Islet of Langerhans (tissue), 1 donor: ENCODE results near the gene CDK2AP2.
"Not testable (repeated sequence)": the region's sequence is repeated elsewhere in the genome, so short reads cannot be mapped to it uniquely, and the experiment has no call there.

Experiments
- FAIRE-seq: peaks from one replicate; lab custom pipeline; 2011; peaks lifted over from hg19 to GRCh38; lab: Jason Lieb, UNC

The CDK2AP2 gene

DNA sequence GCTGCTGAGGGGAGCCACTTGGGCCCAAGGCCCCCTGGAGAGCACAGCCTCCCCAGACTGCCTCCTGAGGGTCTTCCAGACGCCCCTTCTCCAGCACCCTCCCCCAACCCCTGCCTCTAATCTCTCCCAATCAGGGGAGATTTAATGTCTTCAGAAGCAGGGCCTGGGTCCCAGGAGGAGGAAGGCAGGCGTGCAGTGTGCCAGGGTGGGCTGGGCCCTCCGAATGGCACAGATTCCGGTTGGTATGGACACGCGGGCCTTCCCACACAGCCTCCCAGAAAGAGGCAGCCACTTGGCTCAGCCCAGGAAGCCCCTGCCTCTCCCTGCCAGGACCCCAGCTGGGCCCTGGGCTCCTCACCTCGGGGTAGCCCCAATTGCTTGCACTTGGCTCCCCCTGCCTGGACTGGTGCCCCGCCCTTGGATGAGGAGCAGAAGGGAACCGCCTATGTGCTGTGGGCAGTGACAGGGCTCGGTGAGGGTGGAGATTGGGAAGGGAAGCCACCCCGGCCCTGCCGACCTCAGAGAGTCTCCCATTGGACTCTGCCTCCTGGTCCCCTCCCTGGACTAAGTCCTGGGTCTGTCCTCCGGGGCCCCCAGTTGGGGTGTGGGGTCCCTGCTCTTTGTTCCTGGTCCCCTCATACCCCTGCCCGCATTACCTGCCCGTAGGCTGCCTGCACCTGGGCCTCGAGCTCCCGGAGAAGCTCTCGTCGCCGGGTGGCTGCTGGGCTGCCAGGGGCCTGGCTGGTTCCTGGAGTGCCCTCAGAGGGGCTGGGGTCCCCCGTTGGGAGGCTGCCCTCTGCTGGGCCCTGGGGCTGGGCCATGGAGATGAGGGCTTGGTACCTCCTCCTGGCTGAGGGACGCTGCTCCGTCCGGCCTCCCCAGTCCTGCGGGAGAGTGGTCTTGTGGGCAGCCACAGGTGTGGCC lies 15.9 kb upstream of the CDK2AP2 start:
- no peak for FAIRE-seq

DNA sequence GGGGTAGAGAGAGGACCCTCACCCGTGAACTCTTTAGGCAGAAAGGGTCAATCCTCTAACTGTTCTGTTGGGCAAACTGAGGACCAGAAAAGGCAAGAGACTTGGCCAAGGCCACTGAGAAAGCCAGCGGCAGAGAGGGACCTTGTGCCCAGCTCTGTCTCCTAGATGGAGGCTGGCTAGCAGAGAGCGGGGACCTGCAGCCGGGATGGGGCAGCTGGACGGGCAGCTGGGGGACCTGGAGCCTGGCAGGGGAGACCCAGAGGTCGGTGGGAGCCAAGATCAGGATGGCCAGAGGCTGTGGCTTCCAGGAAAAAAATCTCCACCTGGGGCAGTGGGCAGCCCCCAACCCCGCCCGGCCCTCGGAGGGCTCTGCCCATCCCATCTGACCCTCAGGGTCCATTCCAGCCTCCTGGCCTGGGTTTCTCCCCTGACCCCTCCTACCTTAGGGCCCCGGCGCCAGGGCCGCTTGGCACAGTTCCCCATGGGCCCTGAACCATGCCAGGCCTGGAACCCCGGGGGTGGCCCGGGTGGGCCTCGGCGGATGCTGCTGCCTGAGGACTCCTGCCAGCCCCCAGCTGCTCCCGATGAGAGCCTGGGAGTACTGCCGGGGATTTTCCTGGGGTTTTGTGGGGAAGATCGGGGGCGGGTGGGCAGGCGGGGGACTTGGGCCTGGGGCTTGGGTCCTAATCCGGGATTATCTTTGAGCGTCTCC lies 15.0 kb upstream of the CDK2AP2 start, which contains the start of gene CABP2:
TSS of gene CABP2 (minus strand) at position 603 of the 712 bp plus-strand sequence. CDS start at position 483, 120 bp downstream.
- FAIRE-seq = no peak

DNA sequence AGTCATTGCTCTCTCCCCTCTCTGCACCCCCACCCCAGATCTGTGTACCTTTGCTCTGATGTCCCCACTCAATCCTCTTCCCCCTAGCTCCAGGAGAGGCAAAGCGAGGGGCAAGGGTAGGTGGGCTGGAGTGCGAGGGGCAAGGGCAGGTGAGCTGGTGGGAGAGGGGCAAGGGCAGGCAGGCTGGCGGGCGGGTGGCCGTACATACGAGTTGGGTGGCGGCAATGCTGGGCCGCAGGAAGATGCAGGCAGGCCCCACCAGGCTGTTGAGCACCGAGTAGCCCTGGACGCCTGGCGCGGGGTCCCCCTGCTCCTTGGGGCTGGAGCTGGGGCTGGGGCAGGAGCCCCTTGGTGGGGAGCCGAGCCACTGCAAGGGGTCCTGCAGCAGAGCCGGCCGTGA lies 14.4 kb upstream of the CDK2AP2 start:
- FAIRE-seq = no peak

DNA sequence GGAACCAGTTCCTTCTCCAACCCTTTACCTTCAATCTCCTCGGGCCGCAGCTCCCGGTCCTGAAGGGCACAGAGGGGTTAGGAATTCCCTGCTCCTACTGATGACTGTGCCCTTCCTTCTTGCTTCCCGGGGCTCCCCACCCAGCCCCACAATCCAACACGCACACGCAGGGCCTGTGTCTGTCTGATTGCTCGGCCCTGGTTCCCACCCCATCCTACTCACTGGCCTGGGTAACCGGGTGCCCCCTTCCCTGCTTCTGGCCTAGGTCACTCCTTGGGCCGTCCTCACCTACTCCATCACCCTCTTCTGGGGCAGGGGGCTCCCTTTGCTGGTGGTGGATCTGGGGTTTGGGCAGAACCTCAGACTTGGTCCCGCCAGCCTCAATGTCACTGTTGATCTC lies 14.0 kb upstream of the CDK2AP2 start:
- no peak for FAIRE-seq

DNA sequence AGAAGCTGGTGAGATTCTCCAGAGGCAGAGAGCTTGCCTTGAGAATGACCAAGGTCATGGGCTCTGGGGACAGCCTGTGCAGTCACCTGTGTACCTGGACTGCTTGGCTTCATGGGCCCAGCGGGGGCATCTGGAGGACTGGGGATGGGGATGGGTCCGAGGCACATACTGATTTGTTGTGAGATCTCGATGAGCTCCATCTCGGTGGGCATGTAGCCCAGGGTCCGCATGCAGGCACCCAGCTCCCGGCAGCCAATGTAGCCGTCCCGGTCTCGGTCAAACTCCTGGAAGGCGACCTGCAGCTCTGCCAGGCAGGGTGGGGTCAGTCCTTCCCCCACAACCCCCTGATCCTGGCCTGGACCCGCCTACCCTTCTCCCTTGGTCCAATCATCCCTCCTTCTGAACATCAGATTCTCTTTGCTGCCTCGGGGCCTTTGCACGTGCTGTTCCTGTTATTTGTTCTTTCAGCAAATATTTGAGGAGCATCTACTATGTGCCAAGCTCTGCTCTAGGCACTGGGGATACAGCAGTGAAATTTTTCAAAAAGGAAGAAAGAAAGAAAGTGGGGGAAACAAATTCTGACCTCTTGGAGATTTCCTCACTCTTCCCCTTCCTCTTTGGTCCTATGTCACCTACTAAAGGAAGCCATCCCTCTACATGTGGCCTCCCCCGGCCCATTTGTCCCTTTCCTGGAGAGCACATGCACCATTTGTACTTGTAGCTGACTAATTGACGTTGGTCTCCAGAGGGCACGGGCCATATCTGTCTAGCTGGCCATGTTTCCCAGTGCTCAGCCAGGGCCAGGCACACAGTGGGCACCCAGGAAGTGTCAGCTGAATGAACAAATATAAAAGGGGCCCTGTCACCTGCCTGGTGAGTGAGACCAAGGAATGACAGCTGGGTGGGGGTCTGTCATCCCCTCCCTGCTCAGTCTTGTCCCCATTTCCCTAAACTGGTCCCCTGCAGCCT lies 13.2 kb upstream of the CDK2AP2 start:
- no peak for FAIRE-seq

DNA sequence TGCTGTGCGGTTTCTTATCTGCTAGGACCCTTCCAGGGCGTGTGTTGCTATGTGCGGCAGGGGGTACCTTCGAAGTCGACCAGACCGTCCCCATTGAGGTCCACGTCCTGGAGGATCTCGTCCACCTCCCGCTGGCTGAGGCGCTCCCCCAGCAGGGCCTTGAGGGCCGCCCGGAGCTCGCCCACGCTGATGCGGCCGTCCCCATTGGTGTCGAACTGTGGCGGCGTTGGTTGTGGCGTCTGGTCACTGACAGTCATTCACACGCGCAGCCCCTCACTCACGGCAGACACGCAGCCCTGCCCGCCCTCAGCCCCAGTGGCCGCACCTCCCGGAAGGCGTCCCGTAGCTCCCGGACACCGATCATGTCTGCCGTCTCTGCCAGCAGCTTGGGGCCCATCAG lies 11.8 kb upstream of the CDK2AP2 start:
- FAIRE-seq = no peak

DNA sequence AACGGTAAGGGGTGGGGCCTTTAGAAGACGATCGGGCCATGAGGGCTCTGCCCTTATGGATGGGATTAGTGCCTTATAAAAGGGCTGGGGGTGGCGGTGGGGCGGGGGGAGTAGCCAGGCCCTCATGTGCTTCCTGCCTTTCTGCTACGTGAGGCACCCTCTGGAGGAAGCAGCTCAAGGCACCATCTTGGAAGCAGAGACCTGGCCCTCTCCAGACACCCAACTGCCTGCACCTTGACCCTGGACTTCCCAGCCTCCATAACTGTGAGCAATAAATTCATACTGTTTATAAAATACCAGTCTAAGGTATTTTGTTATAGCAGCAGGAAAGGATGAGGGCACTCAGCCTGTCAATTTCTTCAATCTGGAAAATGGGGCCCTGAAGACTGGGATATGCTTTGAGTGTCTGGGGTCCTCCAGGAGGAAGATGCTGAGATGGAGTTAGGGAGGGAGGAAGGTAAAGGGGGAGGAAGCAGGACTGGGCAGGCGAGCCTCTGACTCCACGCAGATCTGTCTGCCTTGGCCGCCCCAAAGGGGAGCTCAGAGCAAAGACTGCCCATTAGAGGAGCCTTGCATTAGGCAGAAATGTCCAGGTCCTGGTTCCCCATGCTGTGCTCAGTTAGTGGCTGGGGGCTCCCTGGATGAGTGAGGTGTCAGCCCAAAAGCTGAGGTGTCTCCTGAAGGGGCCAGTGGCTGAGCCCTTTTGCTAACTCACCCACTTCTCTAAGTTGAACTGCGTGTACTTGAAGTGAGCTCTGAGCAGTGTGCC lies 10.0 kb upstream of the CDK2AP2 start:
- no peak for FAIRE-seq

DNA sequence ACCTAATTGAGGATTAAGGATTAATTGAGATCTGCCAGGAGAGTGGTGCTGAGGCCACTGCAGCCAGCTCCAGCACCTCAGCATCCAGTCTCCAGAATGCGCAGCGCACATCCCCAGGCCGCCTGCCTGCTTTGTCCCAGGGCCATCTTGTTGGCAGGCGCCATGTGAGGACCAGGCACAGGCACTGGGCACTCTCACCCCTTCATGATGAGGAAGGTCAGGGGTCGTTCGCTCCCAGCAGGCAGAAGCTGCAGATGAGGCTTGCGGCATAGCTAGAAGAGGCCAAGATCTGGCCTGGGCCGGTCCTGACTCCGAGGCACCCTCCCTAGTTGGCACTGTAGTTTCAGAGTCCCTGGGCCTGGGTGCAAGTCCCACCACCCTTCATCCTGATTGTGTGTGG lies 8.8 kb upstream of the CDK2AP2 start:
- FAIRE-seq = no peak

DNA sequence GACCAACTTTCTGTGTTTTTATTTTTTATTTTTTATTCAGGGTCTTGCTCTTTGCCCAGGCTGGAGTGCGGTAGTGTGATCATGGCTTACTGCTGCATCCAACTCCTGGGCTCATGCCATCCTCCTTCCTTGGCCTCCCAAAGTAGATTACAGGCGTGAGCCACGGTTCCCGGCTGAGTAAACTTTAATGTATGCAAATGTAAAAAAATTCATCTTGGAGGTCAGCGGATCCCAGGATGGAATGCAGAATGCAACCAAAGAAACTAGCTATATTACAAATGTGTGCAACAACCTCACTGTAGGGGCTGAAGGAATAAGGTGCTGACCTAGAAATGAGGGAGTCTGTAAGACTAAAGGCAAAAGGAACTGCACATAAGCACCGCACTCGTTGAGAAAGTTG lies 6.2 kb upstream of the CDK2AP2 start:
- FAIRE-seq = no peak

DNA sequence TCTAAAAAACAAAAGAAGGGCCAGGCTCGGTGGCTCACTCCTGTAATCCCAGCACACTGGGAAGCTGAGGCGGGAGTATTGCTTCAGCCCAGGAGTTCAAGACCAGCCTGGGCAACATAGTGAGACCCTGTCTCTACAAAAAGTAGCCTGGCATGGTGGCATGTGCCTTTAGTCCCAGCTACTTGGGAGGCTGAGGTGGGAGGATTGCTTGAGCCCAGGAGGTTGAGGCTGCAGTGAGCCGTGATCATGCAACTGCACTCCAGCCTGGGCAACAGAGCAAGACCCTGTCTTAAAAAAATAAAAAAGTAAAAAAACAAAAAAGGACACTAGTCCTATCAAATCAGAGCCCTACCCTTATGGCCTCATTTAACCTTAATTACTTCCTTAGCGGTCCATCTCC lies 3.6 kb upstream of the CDK2AP2 start:
- not testable (repeated sequence) for FAIRE-seq

DNA sequence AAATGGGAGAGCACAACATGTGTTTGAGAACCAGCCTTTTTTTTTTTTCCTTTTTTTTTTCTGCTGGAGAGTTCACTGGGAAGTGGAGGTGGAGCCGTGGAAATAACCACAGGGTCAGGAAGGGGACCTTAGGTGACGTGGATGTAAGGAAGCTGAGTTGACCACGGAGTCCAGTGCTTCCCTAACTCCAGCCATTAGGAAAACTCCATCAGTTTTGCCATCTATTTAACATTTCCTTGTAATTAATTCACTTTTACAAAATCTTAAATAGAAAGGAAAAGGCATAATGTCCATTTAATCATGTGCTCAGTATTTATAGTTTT lies 2.0 kb upstream of the CDK2AP2 start:
- FAIRE-seq = no peak

DNA sequence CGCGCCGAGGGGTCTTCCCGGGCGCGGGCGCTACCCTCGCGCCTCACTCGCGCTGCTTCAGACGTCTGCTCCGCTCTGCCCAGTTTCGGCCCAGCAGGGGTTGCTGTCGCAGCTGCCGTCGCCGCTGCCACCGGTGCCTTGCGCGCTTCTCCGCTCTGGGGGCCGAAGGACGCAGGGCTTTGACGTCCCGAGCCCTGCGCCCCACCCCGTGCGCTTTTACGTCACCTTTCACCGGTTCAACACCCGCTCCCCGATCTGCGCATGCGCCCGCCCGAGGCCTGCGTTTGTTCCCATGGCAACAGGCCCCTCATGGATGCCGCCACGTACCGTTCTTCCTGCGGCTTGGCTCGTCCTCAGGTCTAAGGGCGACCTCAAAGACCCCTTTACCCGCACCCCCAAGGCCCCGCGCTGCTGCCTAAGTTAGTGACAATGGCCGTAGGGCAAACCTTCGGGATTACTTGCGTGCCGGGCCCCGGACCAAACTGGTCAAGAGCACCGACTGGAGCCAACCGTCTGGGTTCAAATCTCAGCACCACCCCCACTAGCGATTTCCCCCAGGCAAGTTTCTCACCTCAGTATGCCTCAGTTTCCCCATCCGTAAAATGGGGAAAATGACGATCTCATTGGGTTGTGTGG lies 642 bp upstream of the CDK2AP2 start:
- no peak for FAIRE-seq

DNA sequence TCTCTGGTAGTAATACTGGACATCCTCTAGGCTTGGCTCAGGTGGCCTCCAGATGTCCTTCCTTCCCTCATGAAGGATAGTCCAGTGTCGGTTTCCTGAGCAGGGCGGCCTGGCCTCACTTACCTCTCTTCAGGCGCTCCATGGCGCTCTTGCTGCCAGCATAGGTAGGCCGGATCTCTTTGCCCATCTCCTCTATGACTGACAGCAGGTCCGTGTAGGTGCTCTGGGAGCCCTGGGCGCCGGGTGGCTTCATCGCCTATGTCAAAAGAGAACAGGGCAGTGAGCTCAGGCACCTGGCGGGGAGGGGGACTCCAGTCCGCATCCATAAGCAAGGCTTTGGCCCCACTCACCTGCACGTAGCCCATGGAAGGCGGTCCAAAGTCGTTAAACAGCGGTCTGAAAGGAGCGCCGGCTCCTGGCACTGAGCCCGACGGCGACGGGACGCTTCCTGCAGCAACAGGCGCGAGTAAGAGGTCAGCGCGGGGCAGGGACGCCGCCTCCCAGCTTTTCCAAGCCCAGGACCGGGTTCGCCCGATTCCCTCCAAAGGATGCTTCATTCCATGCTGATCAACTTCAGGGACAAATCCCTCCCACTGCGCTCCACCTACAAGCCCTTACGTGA lies 609 bp downstream of the CDK2AP2 start:
- FAIRE-seq = no peak

DNA sequence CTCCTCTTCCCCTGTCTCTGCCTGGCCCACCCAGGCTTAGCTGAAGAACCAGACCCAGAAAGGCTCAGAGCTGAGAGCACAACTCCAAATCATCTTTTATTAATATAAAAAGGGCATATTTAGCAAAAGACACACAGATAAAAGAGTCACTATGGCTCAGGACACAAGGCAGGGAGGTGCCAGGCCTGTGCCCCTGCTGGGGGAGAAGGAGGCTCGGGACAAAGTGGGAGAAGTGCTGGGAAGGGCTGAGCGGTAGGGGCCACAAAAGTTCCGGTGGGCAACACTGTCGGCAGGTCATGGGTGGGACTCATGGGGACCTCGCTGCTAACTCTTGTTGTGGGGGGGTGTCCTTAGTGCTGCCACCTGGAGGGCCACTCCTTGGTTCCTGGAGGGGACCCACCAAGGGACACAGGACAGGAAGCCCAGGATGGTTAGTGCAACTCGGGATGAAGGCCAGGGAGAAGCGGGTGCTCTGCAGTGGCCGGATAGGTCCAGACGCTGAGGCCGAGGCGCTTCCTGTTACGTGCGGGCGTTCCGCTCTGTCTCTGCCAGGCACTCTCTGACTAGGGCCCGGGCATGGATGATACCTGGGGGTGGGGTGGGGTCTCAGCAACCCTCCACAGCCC lies 1.4 kb downstream of the CDK2AP2 start:
- no peak for FAIRE-seq

DNA sequence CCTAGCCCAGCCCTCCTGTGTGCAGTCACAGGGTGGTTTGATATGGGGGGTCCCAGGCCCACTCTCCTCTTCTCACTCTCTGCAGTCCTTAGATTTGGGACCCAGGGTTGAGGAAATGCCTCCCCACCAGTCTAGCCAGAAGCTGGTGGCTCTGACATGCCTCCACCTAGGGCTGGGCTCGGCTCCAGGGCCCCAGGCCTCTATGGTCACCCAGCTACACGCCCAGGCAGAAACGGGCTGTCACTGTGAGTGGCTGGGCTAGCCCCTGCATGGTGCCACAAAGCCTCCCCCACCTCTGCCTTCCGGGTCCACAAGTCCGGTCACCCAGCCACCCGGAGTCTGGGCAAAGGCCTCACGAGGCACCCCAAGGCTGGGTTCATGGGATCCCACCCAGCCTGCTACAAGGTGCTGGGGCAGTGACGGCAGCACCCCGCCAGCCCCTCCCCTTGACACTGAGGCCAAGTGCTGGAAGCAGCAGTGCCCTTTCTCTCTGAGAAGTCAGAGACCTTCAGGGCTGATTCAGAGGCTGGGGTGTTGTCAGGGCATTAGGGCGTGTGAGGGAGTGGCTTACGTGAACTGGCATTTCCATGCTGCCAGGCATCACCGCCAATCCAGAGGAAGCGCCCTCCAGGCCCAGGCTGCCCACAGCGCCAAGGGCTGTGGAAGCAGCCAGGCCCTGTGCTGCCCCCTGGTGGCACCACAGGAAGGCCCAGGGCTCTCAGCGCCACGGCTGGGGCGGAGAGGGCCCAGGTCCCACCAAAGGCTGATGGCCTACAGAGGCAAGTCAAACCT lies 2.2 kb downstream of the CDK2AP2 start:
- FAIRE-seq = peak; percentile 79

DNA sequence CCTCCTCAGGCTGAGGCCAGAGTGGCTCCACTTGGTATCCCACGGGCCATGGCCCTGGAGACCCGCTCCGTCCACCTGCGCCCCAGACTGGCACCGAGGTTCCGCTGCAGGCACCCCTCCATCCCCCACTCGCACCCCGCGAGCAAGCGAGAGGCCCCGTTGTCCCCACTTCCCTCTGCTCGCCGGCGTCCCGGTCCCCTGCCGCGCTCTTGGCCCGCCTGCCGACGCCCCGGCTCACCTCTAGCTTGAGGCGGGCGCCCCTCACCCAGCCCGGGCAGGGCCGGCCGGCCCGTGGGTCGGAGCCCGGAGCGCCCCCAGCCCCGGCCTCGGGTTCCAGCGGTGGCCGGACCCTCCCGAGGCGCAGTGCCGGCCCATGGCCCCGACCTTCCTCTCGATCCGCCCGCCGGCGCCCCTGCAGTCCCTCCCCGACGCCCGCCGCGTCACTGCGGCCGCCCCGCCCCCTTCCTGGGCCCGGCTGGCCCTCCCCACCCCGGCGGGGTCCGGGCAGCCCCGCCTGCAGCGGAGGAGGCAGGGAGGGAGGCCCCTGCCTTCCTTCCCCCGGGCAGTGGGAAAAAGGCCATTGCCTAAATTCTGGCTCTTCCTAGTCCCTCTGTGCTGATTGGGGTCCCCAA lies 2.9 kb downstream of the CDK2AP2 start, which contains the start of gene PITPNM1:
TSS of gene PITPNM1 (minus strand) at position 414 of the 632 bp plus-strand sequence. CDS start 1,183 bp downstream, outside the sequence.
- no peak for FAIRE-seq

DNA sequence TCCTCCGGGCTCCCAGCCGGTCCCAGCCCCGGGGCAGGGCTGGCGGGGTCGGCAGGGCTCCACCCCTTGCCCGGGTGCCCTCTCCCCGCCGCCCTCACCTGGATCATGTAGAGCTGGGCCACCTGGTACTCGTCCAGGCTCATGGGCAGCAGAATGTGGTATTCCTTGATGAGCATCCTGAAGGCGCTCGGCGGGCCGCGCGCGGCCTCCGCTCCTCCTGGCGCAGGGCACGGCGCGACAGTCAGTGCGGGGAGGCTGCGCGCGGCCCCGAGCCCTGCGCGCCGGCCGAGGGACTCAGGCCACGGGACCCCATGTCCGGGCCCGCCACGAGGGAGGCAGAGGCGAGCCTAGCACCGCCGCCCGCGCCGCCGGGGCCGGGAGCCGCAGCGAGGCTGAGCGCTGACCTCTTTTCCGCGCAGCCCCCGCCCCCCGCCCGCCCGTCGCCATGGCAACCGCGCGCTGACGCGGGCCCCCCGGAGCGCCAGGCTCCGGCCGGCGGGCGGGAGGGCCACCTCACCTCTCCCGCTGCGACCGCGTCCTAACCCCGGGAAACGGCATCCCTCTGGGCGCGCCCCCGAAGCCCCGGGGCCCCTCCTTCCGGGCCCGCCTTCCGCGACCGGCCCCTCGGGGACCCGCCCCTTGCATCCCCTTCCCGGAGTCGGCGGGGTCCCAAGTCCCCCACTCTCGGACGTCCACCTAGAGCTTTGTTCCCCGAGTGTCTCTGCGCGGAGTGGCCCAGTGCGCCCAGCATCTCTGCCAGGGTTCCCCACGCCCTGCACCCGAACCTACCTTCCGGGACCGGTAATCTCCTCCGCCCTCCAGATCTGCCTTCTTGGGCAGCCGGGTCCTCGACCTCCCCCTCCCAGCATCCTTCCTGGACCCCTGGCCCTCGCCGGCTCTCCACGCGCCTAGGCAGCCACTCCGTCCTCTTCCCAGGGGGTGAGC lies 3.7 kb downstream of the CDK2AP2 start:
- no peak for FAIRE-seq
